HepG2 (cell line): ENCODE results near the gene IL17F. TPM values are rescaled to one million over a fixed set of nuclear protein-coding genes. Genes with fewer than 3 reads are reported as not detected.
A peak's percentile ranks its signal among the peaks of the same experiment; 100 is the strongest.

ENCODE experiments used
- CCDC6 ChIP-seq: sonication (generic); formaldehyde crosslinking; IDR thresholded peaks from 2 replicates; pipeline ENCODE4 v1.8.1; 2022; ENCODE audit warnings: mild to moderate bottlenecking, missing genetic modification reagents, moderate library complexity
- GFI1 ChIP-seq: sonication (generic); formaldehyde crosslinking; IDR thresholded peaks from 2 replicates; pipeline ENCODE4 v1.5.0; 2020; ENCODE audit warnings: missing genetic modification reagents, mild to moderate bottlenecking, borderline replicate concordance
- GPN1 ChIP-seq: sonication (generic); formaldehyde crosslinking; IDR thresholded peaks from 2 replicates; pipeline ENCODE4 v1.5.1; 2020; ENCODE audit warnings: missing genetic modification reagents, borderline replicate concordance
- HNRNPH1 ChIP-seq: fragments of 200-400 bp; formaldehyde crosslinking; optimal IDR thresholded peaks from 2 replicates; pipeline ENCODE3; 2017; ENCODE audit warnings: mild to moderate bottlenecking, low read depth, low read length
- MIER3 ChIP-seq: IDR thresholded peaks from 2 replicates; pipeline ENCODE4 v1.6.1; 2016; ENCODE audit warnings: missing compliant biosample characterization, borderline replicate concordance
- MTA3 ChIP-seq: sonication (generic); formaldehyde crosslinking; IDR thresholded peaks from 2 replicates; pipeline ENCODE4 v1.4.0; 2020; ENCODE audit warnings: missing genetic modification reagents
- MXI1 ChIP-seq: IDR thresholded peaks from 3 replicates; pipeline ENCODE4 v1.6.1; 2012; ENCODE audit warnings: low read depth, low read length, inconsistent platforms, borderline replicate concordance
- PAX8 ChIP-seq: sonication (generic); formaldehyde crosslinking; IDR thresholded peaks from 2 replicates; pipeline ENCODE4 v1.8.0; 2022; ENCODE audit warnings: mild to moderate bottlenecking, missing genetic modification reagents, borderline replicate concordance
- PLRG1 ChIP-seq: fragments of 450-650 bp; conservative IDR thresholded peaks from 2 replicates; pipeline ENCODE4 v1.6.1; 2016
- PPARG ChIP-seq: conservative IDR thresholded peaks from 2 replicates; pipeline ENCODE4 v1.6.1; 2016; ENCODE audit warnings: missing biosample characterization, missing genetic modification reagents
- PREB ChIP-seq: sonication (generic); formaldehyde crosslinking; IDR thresholded peaks from 2 replicates; pipeline ENCODE4 v1.4.0; 2020; ENCODE audit warnings: missing genetic modification reagents
- RARA ChIP-seq: IDR thresholded peaks from 2 replicates; pipeline ENCODE4 v1.6.1; 2016; ENCODE audit warnings: missing genetic modification reagents, missing compliant biosample characterization
- SNAPC2 ChIP-seq: sonication (generic); formaldehyde crosslinking; IDR thresholded peaks from 2 replicates; pipeline ENCODE4 v1.8.1; 2022; ENCODE audit warnings: mild to moderate bottlenecking, missing genetic modification reagents
- SRSF4 ChIP-seq: fragments of 200-400 bp; formaldehyde crosslinking; IDR thresholded peaks from one replicate; pipeline ENCODE4 v1.6.1; 2018; ENCODE audit warnings: mild to moderate bottlenecking, low read depth, low read length, moderate library complexity; ENCODE audit not compliant: poor library complexity, severe bottlenecking
- SYNCRIP ChIP-seq: fragments of 200-400 bp; formaldehyde crosslinking; IDR thresholded peaks from 2 replicates; pipeline ENCODE4 v1.6.1; 2018; ENCODE audit warnings: mild to moderate bottlenecking, low read depth, low read length; ENCODE audit not compliant: insufficient read depth
- TBP ChIP-seq: sonication (generic); formaldehyde crosslinking; IDR thresholded peaks from 2 replicates; pipeline ENCODE4 v1.5.0; 2020; ENCODE audit warnings: missing genetic modification reagents
- TCF7L2 ChIP-seq: IDR thresholded peaks from 2 replicates; pipeline ENCODE4 v1.6.1; 2011; ENCODE audit warnings: mild to moderate bottlenecking, low read depth, low read length, moderate library complexity
- ZBTB7B ChIP-seq: sonication (generic); formaldehyde crosslinking; IDR thresholded peaks from 2 replicates; pipeline ENCODE4 v1.4.0; 2020; ENCODE audit warnings: missing genetic modification reagents
- ZFX ChIP-seq: sonication (generic); formaldehyde crosslinking; IDR thresholded peaks from 2 replicates; pipeline ENCODE4 v1.4.0; 2020; ENCODE audit warnings: mild to moderate bottlenecking, low read depth, missing genetic modification reagents, moderate library complexity
- ZKSCAN5 ChIP-seq: sonication (generic); formaldehyde crosslinking; IDR thresholded peaks from 2 replicates; pipeline ENCODE4 v1.5.1; 2020; ENCODE audit warnings: mild to moderate bottlenecking, missing genetic modification reagents
- ZNF17 ChIP-seq: sonication (generic); formaldehyde crosslinking; IDR thresholded peaks from 2 replicates; pipeline ENCODE4 v1.5.0; 2020; ENCODE audit warnings: mild to moderate bottlenecking, missing genetic modification reagents
- ZNF296 ChIP-seq: sonication (generic); formaldehyde crosslinking; conservative IDR thresholded peaks from 2 replicates; pipeline ENCODE4 v1.5.0; 2020; ENCODE audit warnings: mild to moderate bottlenecking, missing genetic modification reagents
- ZNF547 ChIP-seq: sonication (generic); formaldehyde crosslinking; IDR thresholded peaks from 2 replicates; pipeline ENCODE4 v1.5.1; 2020; ENCODE audit warnings: mild to moderate bottlenecking, missing genetic modification reagents
- ZNF550 ChIP-seq: sonication (generic); formaldehyde crosslinking; IDR thresholded peaks from 2 replicates; pipeline ENCODE4 v1.4.0; 2020; ENCODE audit warnings: mild to moderate bottlenecking, missing genetic modification reagents, borderline replicate concordance
- ZSCAN30 ChIP-seq: sonication (generic); formaldehyde crosslinking; IDR thresholded peaks from 2 replicates; pipeline ENCODE4 v1.5.0; 2020; ENCODE audit warnings: mild to moderate bottlenecking, missing genetic modification reagents
- polyA plus RNA-seq, 8 experiments: library from polyadenylated mRNA; depleted of rRNA in 3 of 8; stranded (reverse) in 7 of 8; unstranded in 1 of 8; fragments of >200 nt; fragmentation: Illumina TruSeq in 4 of 8; extraction: Trizol in 4 of 8; gene quantifications; 2 replicates each; pipeline versions ENCODE4 v1.2.1 to v1.2.3, GENCODE V29; 2011 to 2016; ENCODE audit warnings: low read depth in 4 of 8, missing spikeins in 1 of 8, mixed read lengths in 1 of 8; ENCODE audit not compliant: insufficient read depth in 1 of 8
- total RNA-seq, 5 experiments: library from RNA; depleted of rRNA; stranded (reverse); fragments of >200 nt; fragmentation: Illumina TruSeq; extraction: Trizol; gene quantifications; 2 replicates each; pipeline ENCODE4 v1.2.3, GENCODE V29; 2016; ENCODE audit warnings: low read depth in 1 of 5
- TF ChIP-seq, protein P1 (sequence below): sonication (generic); formaldehyde crosslinking; IDR thresholded peaks from 2 replicates; pipeline ENCODE4 v1.9.0; 2022; ENCODE audit warnings: missing genetic modification reagents, mild to moderate bottlenecking, borderline replicate concordance
- TF ChIP-seq, protein P2 (sequence below), 2 experiments: fragments of 450-650 bp in 1 of 2; sonication (generic) in 1 of 2; formaldehyde crosslinking; IDR thresholded peaks; 2 replicates each; pipeline versions ENCODE4 v1.5.0 to v1.8.0; 2020 to 2022; ENCODE audit warnings: mild to moderate bottlenecking in 1 of 2, missing genetic modification reagents in 1 of 2

IL17F gene
- total and polyA plus RNA-seq, 2 of the 13 experiments (the other 11 are each of a cell fraction or from before 2014, with no cell fraction given): not detected

DNA sequence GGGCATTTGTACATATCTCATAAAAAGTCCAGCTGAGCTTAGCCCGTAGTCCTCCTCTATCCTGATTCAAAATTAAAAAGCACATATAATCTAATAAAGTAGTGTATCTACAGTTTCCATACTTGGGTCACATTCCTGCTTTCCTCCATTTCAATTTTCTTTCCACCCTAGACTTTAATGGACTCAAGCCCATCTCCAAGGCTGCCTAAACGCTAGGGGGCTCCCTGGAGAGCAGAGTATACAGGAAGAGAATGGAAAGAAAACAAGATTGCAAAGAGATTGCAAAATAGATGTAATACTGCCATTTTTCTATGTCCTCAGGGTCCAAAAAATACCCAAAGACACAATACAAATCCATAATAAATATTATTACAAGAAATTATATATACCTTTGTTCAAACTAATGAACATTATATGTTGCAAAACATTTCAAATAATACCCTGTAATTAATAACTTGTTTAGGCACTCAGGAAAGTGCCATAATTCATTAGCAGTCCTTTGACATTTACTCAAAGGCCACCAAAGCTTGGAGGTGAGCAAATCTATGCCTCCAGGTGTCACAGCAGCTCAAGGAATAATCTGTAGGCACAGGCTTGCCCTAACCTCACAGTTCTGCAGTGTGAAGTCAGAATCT, 42.6 kb upstream of the IL17F start (continued):
- TF ChIP-seq ZNF547 (CRISPR knock-in tag): no peak
- no peak for TF ChIP-seq ZFX (CRISPR knock-in tag)
- peak; percentile 40; the same call in 1 of the 2 replicates for TF ChIP-seq MIER3 (CRISPR knock-in tag)
- TF ChIP-seq ZNF550 (CRISPR knock-in tag): no peak
- no peak for TF ChIP-seq PLRG1
- TF ChIP-seq SYNCRIP: no peak
- no peak for TF ChIP-seq MTA3 (CRISPR knock-in tag)
- TF ChIP-seq PPARG (CRISPR knock-in tag): peak; percentile 66
- TF ChIP-seq, protein P1, sequence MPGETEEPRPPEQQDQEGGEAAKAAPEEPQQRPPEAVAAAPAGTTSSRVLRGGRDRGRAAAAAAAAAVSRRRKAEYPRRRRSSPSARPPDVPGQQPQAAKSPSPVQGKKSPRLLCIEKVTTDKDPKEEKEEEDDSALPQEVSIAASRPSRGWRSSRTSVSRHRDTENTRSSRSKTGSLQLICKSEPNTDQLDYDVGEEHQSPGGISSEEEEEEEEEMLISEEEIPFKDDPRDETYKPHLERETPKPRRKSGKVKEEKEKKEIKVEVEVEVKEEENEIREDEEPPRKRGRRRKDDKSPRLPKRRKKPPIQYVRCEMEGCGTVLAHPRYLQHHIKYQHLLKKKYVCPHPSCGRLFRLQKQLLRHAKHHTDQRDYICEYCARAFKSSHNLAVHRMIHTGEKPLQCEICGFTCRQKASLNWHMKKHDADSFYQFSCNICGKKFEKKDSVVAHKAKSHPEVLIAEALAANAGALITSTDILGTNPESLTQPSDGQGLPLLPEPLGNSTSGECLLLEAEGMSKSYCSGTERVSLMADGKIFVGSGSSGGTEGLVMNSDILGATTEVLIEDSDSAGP (CRISPR knock-in tag): no peak
- TF ChIP-seq ZKSCAN5: no peak
- TF ChIP-seq CCDC6: 0 out of 2 replicates have a peak, but pooled peaks have one; percentile 50
- TF ChIP-seq SRSF4: no peak
- no peak for TF ChIP-seq HNRNPH1
- TF ChIP-seq, protein P2, sequence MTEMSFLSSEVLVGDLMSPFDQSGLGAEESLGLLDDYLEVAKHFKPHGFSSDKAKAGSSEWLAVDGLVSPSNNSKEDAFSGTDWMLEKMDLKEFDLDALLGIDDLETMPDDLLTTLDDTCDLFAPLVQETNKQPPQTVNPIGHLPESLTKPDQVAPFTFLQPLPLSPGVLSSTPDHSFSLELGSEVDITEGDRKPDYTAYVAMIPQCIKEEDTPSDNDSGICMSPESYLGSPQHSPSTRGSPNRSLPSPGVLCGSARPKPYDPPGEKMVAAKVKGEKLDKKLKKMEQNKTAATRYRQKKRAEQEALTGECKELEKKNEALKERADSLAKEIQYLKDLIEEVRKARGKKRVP (CRISPR knock-in tag; IDR thresholded peaks at IDR 0.05): 0 out of 4 replicates have a peak, but pooled peaks of 1 of the 2 experiments have one; percentile 70
- no peak for TF ChIP-seq ZBTB7B (CRISPR knock-in tag)
- TF ChIP-seq MXI1: 0 out of 3 replicates have a peak, but pooled peaks have one; percentile 26
- TF ChIP-seq PAX8 (CRISPR knock-in tag): no peak
- no peak for TF ChIP-seq TCF7L2
- TF ChIP-seq GFI1 (CRISPR knock-in tag): peak; percentile 52; the same call in 1 of the 2 replicates
- TF ChIP-seq ZSCAN30 (CRISPR knock-in tag): no peak
- TF ChIP-seq ZNF296 (CRISPR knock-in tag): no peak
- no peak for TF ChIP-seq TBP
- no peak for TF ChIP-seq ZNF17 (CRISPR knock-in tag)
- no peak for TF ChIP-seq GPN1
- no peak for TF ChIP-seq RARA
- no peak for TF ChIP-seq PREB (CRISPR knock-in tag)
- no peak for TF ChIP-seq SNAPC2 (CRISPR knock-in tag)
